Type B pancreatic cell (in vitro differentiated cells): Measurements from ENCODE around the gene MARCHF3. TPM values are rescaled to one million over a fixed set of nuclear protein-coding genes. Genes with fewer than 3 reads are reported as not detected.

Experiments used
- DNase-seq: peaks from one replicate; pipeline ENCODE4 v3.0.0; 2021; ENCODE audit warnings: mixed read lengths; ENCODE audit not compliant: unreplicated experiment; ENCODE audit errors: extremely low spot score
- H3K27ac Mint-ChIP-seq: 2 replicates; pipeline ENCODE4 v1.8.0; 2021; ENCODE audit warnings: mild to moderate bottlenecking, mixed read lengths
- H3K27me3 Mint-ChIP-seq: 2 replicates; pipeline ENCODE4 v1.8.0; 2021; ENCODE audit warnings: mixed read lengths
- H3K36me3 Mint-ChIP-seq: 2 replicates; pipeline ENCODE4 v1.8.0; 2021; ENCODE audit warnings: mixed read lengths
- H3K4me1 Mint-ChIP-seq: one replicate; pipeline ENCODE4 v1.8.0; 2021; ENCODE audit warnings: mixed read lengths; ENCODE audit not compliant: unreplicated experiment
- H3K4me3 Mint-ChIP-seq: 2 replicates; pipeline ENCODE4 v1.8.0; 2021; ENCODE audit warnings: mild to moderate bottlenecking, mixed read lengths
- H3K9me3 Mint-ChIP-seq: 2 replicates; pipeline ENCODE4 v1.8.0; 2021; ENCODE audit warnings: mixed read lengths
- CTCF ChIP-seq: fragments of 200-600 bp; sonication (generic); conservative IDR thresholded peaks from 2 replicates; pipeline ENCODE4 v1.5.0; 2021; ENCODE audit warnings: antibody characterized with exemption, mild to moderate bottlenecking
- total RNA-seq: library from RNA; stranded (reverse); gene quantifications from 2 replicates; pipeline ENCODE4 v1.2.1, GENCODE V29; 2021; ENCODE audit warnings: low replicate concordance

Gene MARCHF3
- total RNA-seq, 1 donor from 2014 or later = 5.9 TPM

- H3K27ac Mint-ChIP-seq = no peak overlapping the region
- no peaks in the 10 kb centered on the region for H3K9me3 Mint-ChIP-seq
- peaks cover 4% of the 10 kb centered on the region for H3K4me1 Mint-ChIP-seq
- no peak for DNase-seq
- no peaks in the 10 kb centered on the region for H3K27me3 Mint-ChIP-seq
- no peak overlapping the region for H3K4me3 Mint-ChIP-seq
- TF ChIP-seq CTCF = no peak
- H3K36me3 Mint-ChIP-seq = no peaks in the 10 kb centered on the region
Measured at GRCh38 chr5:127063257-127063913, 33.0 kb upstream of the MARCHF3 start.

- H3K36me3 Mint-ChIP-seq = no peaks in the 10 kb centered on the region
- DNase-seq = no peak
- no peak overlapping the region for H3K27ac Mint-ChIP-seq
- TF ChIP-seq CTCF = no peak
- H3K9me3 Mint-ChIP-seq = no peaks in the 10 kb centered on the region
- H3K4me3 Mint-ChIP-seq = no peak overlapping the region
- H3K27me3 Mint-ChIP-seq = no peaks in the 10 kb centered on the region
- H3K4me1 Mint-ChIP-seq = peaks cover 4% of the 10 kb centered on the region
Measured at GRCh38 chr5:127061956-127062355, 31.6 kb upstream of the MARCHF3 start.

GRCh38 chr5:127061537-127061936, 31.2 kb upstream of the MARCHF3 start:
- no peak for DNase-seq
- no peak for TF ChIP-seq CTCF
- Mint-ChIP-seq H3K9me3 (no peaks in the 10 kb centered on the region), H3K36me3 (no peaks in the 10 kb centered on the region), H3K4me1 (peaks cover 4% of the 10 kb centered on the region), H3K27me3 (no peaks in the 10 kb centered on the region), H3K4me3 (no peak overlapping the region), H3K27ac (no peak overlapping the region)

GRCh38 chr5:127060470-127060985, 30.2 kb upstream of the MARCHF3 start:
- Mint-ChIP-seq H3K4me1 (peaks cover 4% of the 10 kb centered on the region), H3K9me3 (no peaks in the 10 kb centered on the region), H3K4me3 (no peak overlapping the region), H3K27ac (no peak overlapping the region), H3K36me3 (peaks cover 5% of the 10 kb centered on the region), H3K27me3 (no peaks in the 10 kb centered on the region)
- DNase-seq = no peak
- no peak for TF ChIP-seq CTCF

- Mint-ChIP-seq H3K4me1 (peaks cover 2% of the 10 kb centered on the region), H3K27me3 (no peaks in the 10 kb centered on the region), H3K9me3 (no peaks in the 10 kb centered on the region), H3K27ac (no peak overlapping the region), H3K4me3 (no peak overlapping the region), H3K36me3 (peaks cover 5% of the 10 kb centered on the region)
- no peak for DNase-seq
- no peak for TF ChIP-seq CTCF
Measured at GRCh38 chr5:127056896-127057295, 26.5 kb upstream of the MARCHF3 start.
